Measurements from ENCODE around the gene EPHA10. TPM values are rescaled to one million over a fixed set of nuclear protein-coding genes. Genes with fewer than 3 reads are reported as not detected.
"Not testable (repeated sequence)": the region's sequence is repeated elsewhere in the genome, so short reads cannot be mapped to it uniquely, and the experiment has no call there.

Gene EPHA10
- total and polyA plus RNA-seq, 2 donors, result 0.05 to 0.15 TPM

DNA sequence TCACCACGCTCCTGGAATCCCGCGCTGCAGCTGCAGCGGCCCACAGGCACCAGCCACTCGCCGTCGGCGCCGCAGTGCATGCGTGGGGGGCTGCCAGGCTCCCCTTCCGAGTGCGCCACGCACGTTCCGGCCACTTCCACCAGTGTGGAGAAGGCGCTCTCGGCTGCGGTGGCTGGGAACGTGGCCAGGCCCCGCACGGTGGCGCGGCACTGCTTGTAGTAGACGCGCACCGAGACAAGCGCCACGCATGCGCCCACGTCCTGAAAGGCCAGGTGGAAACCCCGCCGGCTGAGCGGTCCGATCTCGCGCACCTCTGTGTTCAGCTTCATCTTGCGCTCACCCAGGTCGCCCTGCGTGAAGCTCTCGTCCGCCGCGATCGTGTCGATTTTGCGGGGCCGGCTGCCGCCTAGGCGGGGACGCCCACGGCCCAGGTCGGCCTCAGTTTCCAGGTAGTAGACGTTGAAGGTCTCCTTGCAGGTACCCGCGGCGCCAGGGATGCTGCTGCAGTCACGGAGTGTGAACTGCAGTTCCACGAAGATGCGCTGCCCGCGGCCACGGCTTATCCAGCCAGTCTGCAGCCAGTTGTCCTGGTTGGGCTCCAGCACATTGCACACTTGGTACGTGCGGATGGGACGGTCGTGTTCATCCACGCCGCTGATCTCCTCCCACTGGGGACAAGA is 3.4 kb downstream of the EPHA10 start:
- DNase-seq (ENCODE audit: extremely low spot score), result no peak
- Histone ChIP-seq H3K4me1 (ENCODE audit: insufficient read depth) (no peaks in the 10 kb centered on the region), H3K4me3 (ENCODE audit: low read depth, low read length) (no peak overlapping the region), H3K27ac (ENCODE audit: low read depth) (no peak overlapping the region), H3K36me3 (ENCODE audit: insufficient read depth) (no peaks in the 10 kb centered on the region)
- WGBS, result 49% methylated on average over 68 of the region's 68 CpGs

GRCh38 chr1:37759451-37759850 is 5.5 kb downstream of the EPHA10 start:
- no peak for DNase-seq (ENCODE audit: extremely low spot score)
- Histone ChIP-seq H3K4me3 (ENCODE audit: low read depth, low read length) (no peak overlapping the region), H3K4me1 (ENCODE audit: insufficient read depth) (no peaks in the 10 kb centered on the region), H3K27ac (ENCODE audit: low read depth) (no peak overlapping the region), H3K36me3 (ENCODE audit: insufficient read depth) (no peaks in the 10 kb centered on the region)
- WGBS, result 79% methylated on average over 2 of the region's 2 CpGs

DNA sequence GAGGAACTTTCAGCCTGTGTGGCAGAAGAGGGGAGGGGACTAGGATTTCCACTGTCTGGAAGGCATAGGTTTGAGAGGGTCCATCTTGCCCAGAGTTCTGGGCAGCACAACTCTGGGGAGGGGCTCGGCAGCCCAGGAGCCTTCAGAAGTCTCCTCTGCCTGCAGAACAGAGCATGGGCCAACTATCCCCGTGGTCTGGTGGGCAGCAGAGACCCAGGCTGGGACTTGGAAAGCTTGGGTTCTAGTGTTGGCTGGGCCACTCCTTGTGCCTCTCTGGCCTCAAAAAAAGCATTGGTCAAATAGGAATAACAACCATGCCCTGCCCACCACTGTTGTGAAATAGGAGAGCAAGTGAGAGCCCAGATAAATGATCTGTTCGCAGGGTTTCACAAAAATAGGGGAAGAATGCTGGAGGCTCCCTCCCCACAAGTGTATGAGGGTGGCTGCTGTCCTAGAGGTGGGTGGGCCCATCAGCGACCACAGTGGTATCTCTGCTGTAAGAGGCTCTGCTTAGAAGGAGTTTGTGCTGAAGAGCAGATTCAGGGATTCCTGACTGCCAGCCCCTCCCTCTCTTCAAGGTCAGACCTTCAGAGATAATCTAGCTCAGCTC is 8.9 kb downstream of the EPHA10 start:
- no peak overlapping the region for H3K4me3 ChIP-seq (ENCODE audit: low read depth, low read length)
- no peak overlapping the region for H3K27ac ChIP-seq (ENCODE audit: low read depth)
- H3K4me1 ChIP-seq (ENCODE audit: insufficient read depth), result no peaks in the 10 kb centered on the region
- no peaks in the 10 kb centered on the region for H3K36me3 ChIP-seq (ENCODE audit: insufficient read depth)
- WGBS, result 61% methylated on average over 4 of the region's 4 CpGs
- no peak for DNase-seq (ENCODE audit: extremely low spot score)

GRCh38 chr1:37755290-37755689 is 9.6 kb downstream of the EPHA10 start:
- 84% methylated on average over 1 of the region's 1 CpG for WGBS
- H3K4me3 ChIP-seq (ENCODE audit: low read depth, low read length), result no peak overlapping the region
- no peaks in the 10 kb centered on the region for H3K36me3 ChIP-seq (ENCODE audit: insufficient read depth)
- H3K27ac ChIP-seq (ENCODE audit: low read depth), result no peak overlapping the region
- no peak for DNase-seq (ENCODE audit: extremely low spot score)
- H3K4me1 ChIP-seq (ENCODE audit: insufficient read depth), result no peaks in the 10 kb centered on the region

GRCh38 chr1:37753473-37754321 is 11.2 kb downstream of the EPHA10 start:
- Histone ChIP-seq H3K36me3 (ENCODE audit: insufficient read depth) (no peaks in the 10 kb centered on the region), H3K27ac (ENCODE audit: low read depth) (no peak overlapping the region), H3K4me3 (ENCODE audit: low read depth, low read length) (peak overlapping the region; percentile 48), H3K4me1 (ENCODE audit: insufficient read depth) (no peaks in the 10 kb centered on the region)
- WGBS, result 6% methylated on average over 52 of the region's 52 CpGs
- no peak for DNase-seq (ENCODE audit: extremely low spot score)

DNA sequence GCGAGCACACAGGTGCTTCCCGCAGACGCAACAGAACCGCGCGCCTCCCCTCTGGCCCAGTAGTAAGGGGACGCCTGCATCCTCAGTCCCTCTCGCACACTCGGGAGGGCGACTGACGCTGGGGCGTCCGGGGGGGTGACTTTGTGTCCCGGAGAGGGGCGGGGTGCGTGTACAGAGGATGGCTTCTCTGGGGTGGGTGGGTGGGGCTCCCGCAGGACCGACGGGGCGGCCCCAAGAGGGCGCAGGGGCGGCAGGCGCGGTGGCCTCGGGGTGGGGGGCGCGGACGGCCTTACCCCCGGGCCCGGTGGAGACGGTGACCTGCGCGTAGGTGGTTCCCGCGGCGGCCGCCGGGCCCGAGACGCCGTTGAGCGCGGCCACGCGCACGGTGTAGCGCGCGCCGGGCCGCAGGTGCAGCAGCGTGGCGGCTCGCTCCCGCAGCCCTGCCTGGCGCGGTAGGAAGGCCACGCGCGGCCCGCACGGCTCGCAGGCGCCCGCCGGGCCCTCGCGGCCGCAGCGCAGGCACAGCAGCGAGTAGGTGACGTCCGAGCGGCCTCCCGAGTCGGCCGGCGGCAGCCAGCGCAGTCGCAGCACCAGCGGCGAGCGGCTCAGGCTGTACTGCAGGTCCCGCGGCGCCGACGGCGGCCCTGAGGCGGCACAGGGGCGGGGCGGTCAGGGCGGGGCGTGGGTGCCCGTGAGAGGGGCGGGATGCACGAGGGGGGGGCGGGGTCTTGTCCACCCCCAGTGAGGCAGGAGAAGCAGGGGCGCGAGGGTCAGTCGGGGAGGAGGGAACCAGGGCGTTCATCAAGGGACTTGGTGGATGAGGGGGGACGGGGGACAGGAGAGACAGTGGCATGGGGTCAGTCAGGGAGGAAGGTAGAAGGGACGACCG is 12.1 kb downstream of the EPHA10 start:
- 2% methylated on average over 105 of the region's 105 CpGs for whole genome bisulfite sequencing
- H3K4me3 ChIP-seq (ENCODE audit: low read depth, low read length), result peak overlapping the region; percentile 48

GRCh38 chr1:37752213-37752582 is 12.7 kb downstream of the EPHA10 start:
- DNase-seq (ENCODE audit: extremely low spot score), result no peak
- 24% methylated on average over 11 of the region's 11 CpGs for WGBS
- Histone ChIP-seq H3K36me3 (ENCODE audit: insufficient read depth) (no peaks in the 10 kb centered on the region), H3K27ac (ENCODE audit: low read depth) (no peak overlapping the region), H3K4me1 (ENCODE audit: insufficient read depth) (no peaks in the 10 kb centered on the region), H3K4me3 (ENCODE audit: low read depth, low read length) (peak overlapping the region; percentile 48)

More for the DNA sequence above, 12.1 kb downstream of the EPHA10 start:
- no peaks in the 10 kb centered on the region for H3K36me3 ChIP-seq (ENCODE audit: insufficient read depth)
- no peak overlapping the region for H3K27ac ChIP-seq (ENCODE audit: low read depth)
- DNase-seq (ENCODE audit: extremely low spot score), result no peak
- H3K4me1 ChIP-seq (ENCODE audit: insufficient read depth), result no peaks in the 10 kb centered on the region

DNA sequence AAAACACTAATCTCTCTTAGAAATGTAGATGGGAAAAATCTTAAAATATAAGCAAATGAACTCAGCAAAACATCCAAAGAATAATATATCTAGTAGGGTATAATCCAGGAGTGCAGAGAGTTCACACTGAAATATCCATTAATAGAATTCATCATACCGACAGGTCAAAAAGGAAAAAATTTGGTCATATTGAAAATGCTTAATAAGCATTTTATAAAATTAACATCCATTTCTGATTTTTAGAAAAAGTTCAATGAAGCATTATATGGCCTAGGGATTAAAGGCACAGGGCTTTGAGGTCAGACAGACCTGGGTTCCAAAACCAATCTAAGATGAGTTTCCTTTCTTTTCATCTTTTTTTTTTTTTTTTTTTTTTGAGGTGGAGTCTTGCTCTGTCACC is 16.4 kb downstream of the EPHA10 start:
- no peak overlapping the region for H3K4me3 ChIP-seq (ENCODE audit: low read depth, low read length)
- H3K27ac ChIP-seq (ENCODE audit: low read depth), result no peak overlapping the region
- H3K36me3 ChIP-seq (ENCODE audit: insufficient read depth), result no peaks in the 10 kb centered on the region
- no peaks in the 10 kb centered on the region for H3K4me1 ChIP-seq (ENCODE audit: insufficient read depth)
- DNase-seq (ENCODE audit: extremely low spot score), result no peak
- WGBS, result 90% methylated on average over 1 of the region's 1 CpG

GRCh38 chr1:37746806-37747205 is 18.1 kb downstream of the EPHA10 start:
- 94% methylated on average over 3 of the region's 3 CpGs for WGBS
- no peaks in the 10 kb centered on the region for H3K4me1 ChIP-seq (ENCODE audit: insufficient read depth)

DNA sequence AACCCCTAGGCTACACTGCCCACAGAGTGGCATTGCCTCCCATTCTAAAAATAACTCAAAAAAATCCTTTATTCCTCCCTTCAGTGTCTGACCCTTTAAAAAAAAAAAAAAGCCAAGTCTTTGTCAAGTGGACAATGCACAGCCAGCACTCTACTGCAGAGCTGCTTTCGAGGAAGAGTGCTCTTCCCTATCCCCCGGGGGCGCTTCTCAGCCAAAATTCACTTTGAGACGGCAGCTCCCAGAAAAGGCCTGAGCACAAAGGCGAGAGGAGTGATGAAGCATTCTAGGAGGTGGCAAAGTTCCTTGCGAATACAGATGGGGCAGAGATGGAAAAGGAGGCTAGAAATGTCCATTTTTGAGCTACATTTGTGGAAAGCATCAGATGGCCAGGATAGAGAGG is 23.3 kb downstream of the EPHA10 start:
- 34% methylated on average over 6 of the region's 6 CpGs for WGBS
- Histone ChIP-seq H3K4me3 (ENCODE audit: low read depth, low read length) (no peak overlapping the region), H3K4me1 (ENCODE audit: insufficient read depth) (no peaks in the 10 kb centered on the region), H3K27ac (ENCODE audit: low read depth) (no peak overlapping the region), H3K36me3 (ENCODE audit: insufficient read depth) (no peaks in the 10 kb centered on the region)
- DNase-seq (ENCODE audit: extremely low spot score), result no peak

More at GRCh38 chr1:37746806-37747205, 18.1 kb downstream of the EPHA10 start:
- DNase-seq (ENCODE audit: extremely low spot score), result no peak
- Histone ChIP-seq H3K4me3 (ENCODE audit: low read depth, low read length) (no peak overlapping the region), H3K27ac (ENCODE audit: low read depth) (no peak overlapping the region), H3K36me3 (ENCODE audit: insufficient read depth) (no peaks in the 10 kb centered on the region)

GRCh38 chr1:37741130-37741529 is 23.8 kb downstream of the EPHA10 start:
- Histone ChIP-seq H3K27ac (ENCODE audit: low read depth) (no peak overlapping the region), H3K4me3 (ENCODE audit: low read depth, low read length) (no peak overlapping the region), H3K36me3 (ENCODE audit: insufficient read depth) (no peaks in the 10 kb centered on the region), H3K4me1 (ENCODE audit: insufficient read depth) (no peaks in the 10 kb centered on the region)
- 50% methylated on average over 9 of the region's 9 CpGs for WGBS
- DNase-seq (ENCODE audit: extremely low spot score), result no peak

- Histone ChIP-seq H3K27ac (ENCODE audit: low read depth) (no peak overlapping the region), H3K4me3 (ENCODE audit: low read depth, low read length) (no peak overlapping the region), H3K4me1 (ENCODE audit: insufficient read depth) (no peaks in the 10 kb centered on the region), H3K36me3 (ENCODE audit: insufficient read depth) (no peaks in the 10 kb centered on the region)
- WGBS, result 90% methylated on average over 2 of the region's 2 CpGs
- no peak for DNase-seq (ENCODE audit: extremely low spot score)
Measured at GRCh38 chr1:37739222-37739621, 25.7 kb downstream of the EPHA10 start.

GRCh38 chr1:37738619-37739018 is 26.3 kb downstream of the EPHA10 start:
- H3K36me3 ChIP-seq (ENCODE audit: insufficient read depth); H3K4me1 ChIP-seq (ENCODE audit: insufficient read depth); H3K27ac ChIP-seq (ENCODE audit: low read depth); DNase-seq (ENCODE audit: extremely low spot score); H3K4me3 ChIP-seq (ENCODE audit: low read depth, low read length): not testable (repeated sequence)
- WGBS, result 89% methylated on average over 4 of the region's 4 CpGs
